ENCODE data around the gene CGGBP1. TPM values are rescaled to one million over a fixed set of nuclear protein-coding genes. Genes with fewer than 3 reads are reported as not detected.
"Not testable (repeated sequence)": the region's sequence is repeated elsewhere in the genome, so short reads cannot be mapped to it uniquely, and the experiment has no call there.

CGGBP1 gene
- polyA plus RNA-seq, 3 donors from 2014 or later = 77.5 to 105 (median 81.8) TPM

DNA sequence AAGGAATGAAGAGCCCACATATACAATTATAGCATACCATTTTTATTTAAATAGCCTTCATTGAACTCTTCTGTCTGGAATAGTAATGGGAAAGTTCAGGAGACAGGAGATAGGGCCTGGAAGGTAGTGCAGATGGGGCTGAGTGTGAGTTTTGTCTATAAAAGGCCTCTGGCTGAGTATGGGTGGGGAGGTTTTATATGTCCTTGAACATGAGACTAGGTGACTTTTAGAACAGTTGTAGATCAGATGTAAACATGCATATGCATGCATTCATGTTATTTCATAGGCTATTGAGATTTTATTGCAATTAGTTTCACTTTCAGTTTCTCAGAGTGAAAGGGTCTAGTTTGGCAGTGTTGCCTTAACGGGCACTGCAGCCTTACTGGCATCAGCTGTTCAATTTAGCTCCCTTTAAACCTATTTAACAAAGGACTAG, 27.1 kb downstream of the CGGBP1 start:
- Mint-ChIP-seq H3K9me3 (no peaks in the 10 kb centered on the region), H3K4me3 (peak overlapping the region; percentile 82 to 94 (median 91)), H3K4me1 (peaks cover 21 to 29% of the 10 kb centered on the region in 2 donors), H3K27me3 (ENCODE audit: low read depth in 3 of 3) (peaks cover 0 to 4% (median 2%) of the 10 kb centered on the region in 3 donors), H3K27ac (peak overlapping the region; percentile 84 to 97 (median 94)), H3K36me3 (no peaks in the 10 kb centered on the region)
- DNase-seq = peak; percentile 49 to 62 (median 61)

DNA sequence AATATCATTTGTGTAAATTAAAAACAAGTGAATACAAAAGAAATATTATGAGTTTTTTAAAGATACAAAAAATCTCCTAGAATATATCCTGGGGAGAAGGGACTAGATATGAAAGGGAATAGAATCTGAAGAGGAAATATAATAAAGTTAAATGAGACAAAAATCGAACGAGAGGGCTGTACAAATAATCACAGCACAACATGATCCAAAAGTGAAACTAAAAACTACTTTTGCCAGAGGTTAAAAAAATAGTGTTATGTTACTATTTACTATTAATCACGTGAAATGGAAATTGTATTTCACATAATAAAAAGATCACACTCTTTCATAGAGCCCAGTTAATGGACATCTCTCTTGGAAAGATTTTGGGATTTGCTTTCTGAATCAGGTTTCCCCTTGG, 28.6 kb downstream of the CGGBP1 start:
- H3K4me1 Mint-ChIP-seq = peaks cover 21 to 29% of the 10 kb centered on the region in 2 donors
- peak overlapping the region; percentile 44 to 89 (median 69) for H3K4me3 Mint-ChIP-seq
- DNase-seq = peak; percentile 22 to 25 (median 22)
- no peaks in the 10 kb centered on the region for H3K9me3 Mint-ChIP-seq
- H3K27ac Mint-ChIP-seq = peak overlapping the region in 5 of 6 donors; percentile 60 to 92 (median 79)
- H3K27me3 Mint-ChIP-seq (ENCODE audit: low read depth in 3 of 3) = peaks cover 0 to 4% (median 2%) of the 10 kb centered on the region in 3 donors
- H3K36me3 Mint-ChIP-seq = no peaks in the 10 kb centered on the region

DNA sequence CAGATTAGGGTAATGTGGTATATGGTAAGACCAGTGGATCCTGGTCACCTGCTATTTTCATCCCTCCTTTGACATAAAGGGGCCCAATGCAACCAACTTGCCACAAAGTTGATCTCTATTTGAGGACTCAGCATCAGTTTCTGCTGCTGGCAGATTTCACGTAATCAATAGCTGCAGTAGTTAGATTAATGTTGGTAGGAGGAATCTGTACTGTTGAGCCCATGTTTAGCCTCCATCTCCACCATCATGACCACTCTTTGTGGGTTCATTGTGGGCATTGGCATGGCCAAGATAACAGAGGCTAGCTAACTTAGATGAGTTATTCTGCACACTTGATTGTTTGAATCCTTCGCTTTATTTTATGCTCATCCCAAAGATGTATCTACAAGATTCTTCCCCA, 29.9 kb downstream of the CGGBP1 start:
- H3K27ac Mint-ChIP-seq = peak overlapping the region in 4 of 6 donors; percentile 10 to 92 (median 75)
- H3K4me1 Mint-ChIP-seq = peaks cover 21 to 29% of the 10 kb centered on the region in 2 donors

DNA sequence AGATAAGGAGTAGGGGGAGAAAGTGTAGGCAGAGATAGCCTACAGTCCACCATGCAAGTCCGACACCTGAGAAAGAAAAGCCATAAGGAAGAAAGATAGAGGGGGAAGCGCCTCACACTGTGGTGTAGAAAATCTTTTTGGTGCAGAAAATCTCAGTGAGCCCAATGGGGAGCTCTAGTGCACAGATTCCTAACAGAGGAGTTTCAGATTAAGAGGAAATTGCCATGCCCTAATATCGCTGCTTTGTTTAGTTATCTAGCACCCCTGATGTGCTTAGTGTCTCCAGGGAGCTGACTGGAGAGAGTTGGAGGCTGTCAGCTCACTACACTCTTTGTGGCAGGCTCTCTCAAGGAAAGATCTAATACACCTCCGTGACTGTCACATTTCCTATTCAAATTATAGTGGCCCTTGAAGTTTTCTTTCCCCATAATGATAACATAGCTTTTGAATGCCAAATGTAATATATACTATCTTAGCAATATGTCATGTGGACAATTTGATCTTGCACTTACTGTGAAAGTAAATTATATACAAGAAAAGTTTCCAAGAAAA, 33.7 kb downstream of the CGGBP1 start:
- no peaks in the 10 kb centered on the region for H3K9me3 Mint-ChIP-seq
- peaks cover 6 to 8% of the 10 kb centered on the region in 2 donors for H3K4me1 Mint-ChIP-seq
- H3K4me3 Mint-ChIP-seq = no peak overlapping the region
- peaks cover 0 to 3% (median 0%) of the 10 kb centered on the region in 3 donors for H3K36me3 Mint-ChIP-seq
- peaks cover 0 to 2% (median 2%) of the 10 kb centered on the region in 3 donors for H3K27me3 Mint-ChIP-seq (ENCODE audit: low read depth in 3 of 3)
- H3K27ac Mint-ChIP-seq = no peak overlapping the region
- no peak for DNase-seq

More for the DNA sequence above, 29.9 kb downstream of the CGGBP1 start:
- Mint-ChIP-seq H3K27me3 (ENCODE audit: low read depth in 3 of 3) (peaks cover 0 to 2% (median 2%) of the 10 kb centered on the region in 3 donors), H3K9me3 (no peaks in the 10 kb centered on the region), H3K36me3 (no peaks in the 10 kb centered on the region), H3K4me3 (no peak overlapping the region)
- no peak for DNase-seq

DNA sequence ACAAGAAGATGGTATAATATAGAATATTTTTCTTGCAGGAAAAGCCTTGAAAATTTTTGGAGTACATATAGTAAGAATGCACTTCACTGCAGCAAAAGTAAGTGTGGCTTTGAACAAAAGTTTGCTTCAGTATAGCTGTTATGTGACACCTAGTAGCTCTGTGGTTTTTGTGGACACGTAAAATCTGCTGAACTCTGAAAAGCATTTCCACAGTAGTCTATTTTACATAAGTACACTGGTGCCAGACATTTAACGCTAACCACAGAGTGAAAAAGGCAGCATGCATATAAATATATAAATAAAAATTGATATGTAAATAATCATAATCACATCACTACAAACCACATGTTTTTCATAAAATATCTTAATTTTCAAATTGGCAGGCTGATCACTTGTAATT, 39.8 kb downstream of the CGGBP1 start:
- Mint-ChIP-seq H3K4me1 (peaks cover 12 to 22% of the 10 kb centered on the region in 2 donors), H3K4me3 (peak overlapping the region; percentile 20 to 59 (median 49)), H3K27me3 (ENCODE audit: low read depth in 3 of 3) (peaks cover 3 to 8% (median 4%) of the 10 kb centered on the region in 3 donors), H3K27ac (no peak overlapping the region), H3K36me3 (peaks cover 0 to 8% (median 0%) of the 10 kb centered on the region in 3 donors), H3K9me3 (no peaks in the 10 kb centered on the region)
- peak; percentile 52 to 64 (median 53) for DNase-seq

DNA sequence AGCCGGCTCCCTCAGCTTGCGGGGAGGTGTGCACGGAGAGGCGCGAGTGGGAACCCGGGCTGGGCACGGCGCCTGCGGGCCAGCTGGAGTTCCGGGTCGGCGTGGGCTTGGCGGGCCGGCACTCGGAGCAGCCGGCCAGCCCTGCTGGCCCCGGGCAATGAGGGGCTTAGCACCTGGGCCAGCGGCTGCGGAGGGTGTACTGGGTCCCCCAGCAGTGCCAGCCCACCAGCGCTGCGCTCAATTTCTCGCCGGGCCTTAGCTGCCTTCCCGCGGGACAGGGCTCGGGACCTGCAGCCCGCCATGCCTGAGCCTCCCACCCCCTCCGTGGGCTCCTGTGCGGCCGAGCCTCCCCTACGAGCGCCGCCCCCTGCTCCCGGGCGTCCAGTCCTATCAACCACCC, 43.1 kb downstream of the CGGBP1 start:
- not testable (repeated sequence) for H3K27ac Mint-ChIP-seq; H3K9me3 Mint-ChIP-seq; DNase-seq; H3K4me3 Mint-ChIP-seq; H3K36me3 Mint-ChIP-seq; H3K27me3 Mint-ChIP-seq (ENCODE audit: low read depth in 3 of 3)
- peaks cover 12 to 22% of the 10 kb centered on the region in 2 donors for H3K4me1 Mint-ChIP-seq

DNA sequence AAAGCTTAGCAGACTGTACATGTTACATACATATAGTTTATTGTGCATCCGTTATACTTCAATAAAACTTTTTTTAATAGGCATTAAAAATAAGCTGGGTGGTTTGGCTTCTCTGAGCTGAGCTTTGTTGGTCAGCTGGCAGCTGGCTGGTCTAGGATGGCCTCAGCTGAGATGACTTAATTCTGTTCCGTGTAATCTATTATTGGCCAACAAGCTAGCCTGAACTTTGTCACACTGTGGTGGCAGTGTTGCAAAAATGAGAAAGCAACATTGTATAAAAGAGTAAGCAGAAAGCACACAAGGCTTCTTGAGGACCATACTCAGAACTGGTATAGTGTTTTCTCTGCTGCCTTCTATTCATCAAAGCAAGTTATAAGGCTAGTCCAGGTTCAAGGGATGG, 45.2 kb downstream of the CGGBP1 start:
- no peaks in the 10 kb centered on the region for H3K9me3 Mint-ChIP-seq
- H3K4me1 Mint-ChIP-seq = peaks cover 8 to 10% of the 10 kb centered on the region in 2 donors
- no peak for DNase-seq
- peaks cover 0 to 5% (median 0%) of the 10 kb centered on the region in 3 donors for H3K36me3 Mint-ChIP-seq
- H3K27ac Mint-ChIP-seq = no peak overlapping the region
- no peak overlapping the region for H3K4me3 Mint-ChIP-seq
- peaks cover 3 to 11% (median 7%) of the 10 kb centered on the region in 3 donors for H3K27me3 Mint-ChIP-seq (ENCODE audit: low read depth in 3 of 3)

DNA sequence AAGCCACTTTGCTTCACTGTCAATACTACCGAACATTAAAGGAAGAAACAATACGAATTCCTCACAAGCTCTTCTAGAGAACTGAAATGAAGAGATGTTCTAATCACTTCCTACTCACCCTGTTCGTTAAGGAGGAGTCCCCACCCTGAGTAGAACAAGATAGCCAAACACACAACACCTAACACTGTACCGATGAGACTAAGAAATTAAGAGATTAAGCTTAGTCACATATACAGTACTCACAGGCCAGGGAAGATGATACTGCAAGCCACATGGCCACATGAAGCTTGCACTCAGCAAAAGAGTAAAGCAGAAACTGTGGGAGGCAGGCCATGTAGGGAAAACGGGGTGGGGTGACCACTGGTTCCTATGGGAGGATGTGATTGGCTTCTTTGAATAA, 48.0 kb downstream of the CGGBP1 start:
- no peaks in the 10 kb centered on the region for H3K4me1 Mint-ChIP-seq
- H3K27ac Mint-ChIP-seq = no peak overlapping the region
- no peak overlapping the region for H3K4me3 Mint-ChIP-seq
- no peak for DNase-seq
- no peaks in the 10 kb centered on the region for H3K36me3 Mint-ChIP-seq
- peaks cover 0 to 6% (median 2%) of the 10 kb centered on the region in 3 donors for H3K27me3 Mint-ChIP-seq (ENCODE audit: low read depth in 3 of 3)
- no peaks in the 10 kb centered on the region for H3K9me3 Mint-ChIP-seq

DNA sequence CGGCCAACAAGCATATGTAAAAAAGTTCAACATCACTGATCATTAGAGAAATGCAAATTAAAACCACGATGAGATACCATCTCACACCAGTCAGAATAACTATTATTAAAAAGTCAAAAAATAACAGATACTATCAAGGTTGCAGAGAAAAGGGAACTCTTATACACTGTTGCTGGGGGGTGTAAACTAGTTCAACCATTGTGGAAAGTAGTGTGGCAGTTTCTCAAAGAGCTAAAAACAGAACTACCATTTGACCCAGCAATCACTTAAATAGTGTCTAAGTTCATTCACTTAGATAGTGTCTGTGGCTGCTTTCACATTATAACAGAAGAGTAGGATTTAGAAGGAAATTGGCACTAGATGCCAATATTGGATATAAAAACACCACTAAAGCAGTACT, 49.7 kb downstream of the CGGBP1 start:
- no peak for DNase-seq
- Mint-ChIP-seq H3K27me3 (ENCODE audit: low read depth in 3 of 3) (peaks cover 0 to 6% (median 2%) of the 10 kb centered on the region in 3 donors), H3K4me3 (no peak overlapping the region), H3K27ac (no peak overlapping the region), H3K9me3 (no peaks in the 10 kb centered on the region), H3K36me3 (no peaks in the 10 kb centered on the region), H3K4me1 (peaks cover 6 to 8% of the 10 kb centered on the region in 2 donors)

DNA sequence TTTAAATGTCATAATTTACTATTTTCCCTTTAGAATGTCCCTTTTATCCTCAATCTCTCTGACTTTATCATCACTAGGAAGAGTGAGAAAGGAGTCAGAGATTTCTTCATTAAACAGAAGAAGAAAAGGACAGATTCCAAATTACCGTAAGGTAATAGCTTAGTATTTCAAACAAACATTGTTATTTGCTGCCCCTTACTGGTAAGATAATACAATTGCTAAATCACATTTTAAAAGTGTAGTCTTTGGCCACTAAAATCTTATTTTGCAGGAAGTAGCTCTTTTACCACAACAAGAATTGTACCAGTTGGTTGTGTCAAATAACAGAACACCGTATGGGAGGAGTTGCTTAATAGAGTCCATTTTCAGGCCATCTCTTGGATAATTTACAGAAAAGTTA, 53.7 kb downstream of the CGGBP1 start:
- Mint-ChIP-seq H3K27ac (no peak overlapping the region), H3K9me3 (no peaks in the 10 kb centered on the region), H3K4me1 (peaks cover 8 to 10% of the 10 kb centered on the region in 2 donors), H3K27me3 (ENCODE audit: low read depth in 3 of 3) (peaks cover 4 to 12% (median 5%) of the 10 kb centered on the region in 3 donors), H3K4me3 (no peak overlapping the region), H3K36me3 (no peaks in the 10 kb centered on the region)
- peak; percentile 35 to 61 (median 50) for DNase-seq

DNA sequence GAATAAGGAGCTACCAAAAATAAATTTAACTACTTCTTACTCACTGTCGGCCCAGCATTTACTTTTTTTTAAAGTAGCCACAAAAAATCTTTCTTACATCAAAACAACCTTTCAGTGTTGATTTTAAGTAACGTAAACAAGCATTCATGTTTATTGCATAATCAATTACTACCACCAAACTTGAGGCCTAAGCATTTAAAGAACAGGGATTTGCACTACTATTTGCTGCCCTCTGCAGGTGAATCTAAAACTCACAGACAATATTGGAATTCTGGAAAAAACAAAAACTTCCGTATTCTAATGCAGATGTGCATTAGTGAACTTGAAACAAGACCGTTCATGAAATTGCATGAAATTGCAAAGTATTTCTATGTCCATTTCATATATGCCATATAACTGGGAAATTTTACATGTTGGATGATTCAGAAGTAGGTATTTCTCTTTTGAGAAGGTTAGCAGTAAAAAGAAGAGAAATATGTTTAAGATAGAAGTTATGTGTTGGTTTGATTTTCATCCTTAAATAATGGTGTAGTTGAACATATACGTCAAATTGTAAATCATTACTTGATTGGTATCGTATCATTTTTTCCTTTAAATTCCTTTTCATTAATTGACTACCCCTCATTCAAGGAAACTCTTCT, 55.6 kb downstream of the CGGBP1 start:
- Mint-ChIP-seq H3K36me3 (no peaks in the 10 kb centered on the region), H3K27ac (no peak overlapping the region), H3K4me3 (no peak overlapping the region), H3K9me3 (no peaks in the 10 kb centered on the region), H3K4me1 (peaks cover 8 to 10% of the 10 kb centered on the region in 2 donors), H3K27me3 (ENCODE audit: low read depth in 3 of 3) (peaks cover 3 to 10% (median 6%) of the 10 kb centered on the region in 3 donors)
- DNase-seq = peak in 2 of 3 donors; percentile 24 to 28

DNA sequence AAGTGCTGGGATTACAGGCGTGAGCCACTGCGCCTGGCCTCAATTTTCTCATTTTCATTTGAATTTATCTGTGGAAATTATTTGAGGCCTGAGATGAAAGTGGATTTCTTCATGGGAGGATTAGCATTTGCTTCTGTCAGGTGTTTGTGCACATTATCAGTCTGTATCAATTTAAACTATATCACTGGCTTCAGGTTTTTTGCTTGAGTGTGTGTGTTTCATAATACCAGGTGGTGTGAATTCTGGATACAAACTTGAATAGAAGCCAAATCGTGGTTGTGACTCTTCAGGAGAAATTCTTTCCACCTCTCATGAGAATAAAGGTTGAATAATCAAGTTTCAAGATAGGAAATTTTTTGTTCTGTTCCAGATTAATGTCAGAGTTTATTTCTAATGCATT, 56.4 kb downstream of the CGGBP1 start:
- H3K4me1 Mint-ChIP-seq = peaks cover 14 to 16% of the 10 kb centered on the region in 2 donors
- no peak overlapping the region for H3K4me3 Mint-ChIP-seq
- H3K27me3 Mint-ChIP-seq (ENCODE audit: low read depth in 3 of 3) = peaks cover 3 to 10% (median 6%) of the 10 kb centered on the region in 3 donors
- H3K36me3 Mint-ChIP-seq = no peaks in the 10 kb centered on the region
- no peaks in the 10 kb centered on the region for H3K9me3 Mint-ChIP-seq
- H3K27ac Mint-ChIP-seq = no peak overlapping the region
- DNase-seq = no peak

Measured in immature natural killer cell (primary cell).